A549 (cell line): ENCODE measurements around the gene PDXK. TPM values are rescaled to one million over a fixed set of nuclear protein-coding genes. Genes with fewer than 3 reads are reported as not detected.

Experiments
- ATAC-seq, 2 experiments: fragments of 200-7000 bp in 1 of 2; fragments of >200 bp in 1 of 2; cut with Nextera tagmentation in 1 of 2; cut with Tn5 transposase in 1 of 2; 3 replicates each; pipeline versions ENCODE4 v1.8.0 to v1.9.1; 2018 to 2020; ENCODE audit warnings: mild to moderate bottlenecking in 1 of 2, moderate library complexity in 1 of 2
- CTCF ChIA-PET: fragments of 300-600 bp; sonication (Branson Sonifier 250); formaldehyde crosslinking; extraction: SDS; loops from one replicate; lab custom pipeline; 2021; ENCODE audit warnings: antibody characterized with exemption, inconsistent platforms; lab: Yijun Ruan, JAX
- POLR2A ChIA-PET: fragments of 350-600 bp; formaldehyde crosslinking; extraction: SDS; loops from one replicate; lab custom pipeline; 2021; ENCODE audit warnings: antibody characterized with exemption, inconsistent platforms; lab: Yijun Ruan, JAX
- DNase-seq, 2 experiments: peaks; one replicate each; pipeline versions ENCODE4 v3.0.0 to v3.0.0-alpha.2; 2011 to 2016; ENCODE audit warnings: low read depth in 1 of 2, low spot score in 1 of 2
- FAIRE-seq: peaks from 2 replicates; lab custom pipeline; 2011; peaks lifted over from hg19 to GRCh38; lab: Jason Lieb, UNC
- H3K27ac ChIP-seq, 2 experiments: fragments of >200 bp; sonication (Bioruptor Twin); formaldehyde crosslinking; 3 replicates each; pipeline ENCODE4 v1.5.1; 2016 to 2017
- H3K4me1 ChIP-seq: fragments of >200 bp; sonication (Bioruptor Twin); formaldehyde crosslinking; 3 replicates; pipeline ENCODE4 v1.6.1; 2016
- H3K4me2 ChIP-seq: fragments of >200 bp; sonication (Bioruptor Twin); formaldehyde crosslinking; 3 replicates; pipeline ENCODE4 v1.6.1; 2016
- H3K4me3 ChIP-seq: fragments of >200 bp; sonication (Bioruptor Twin); formaldehyde crosslinking; 3 replicates; pipeline ENCODE4 v1.5.1; 2016
- H3K9me3 ChIP-seq: fragments of >200 bp; sonication (Bioruptor Twin); formaldehyde crosslinking; 3 replicates; pipeline ENCODE4 v1.6.1; 2016
- EHF ChIP-seq: fragments of 250-450 bp; sonication (Bioruptor Pico); IDR thresholded peaks from 2 replicates; pipeline ENCODE4 v1.5.0; 2020; ENCODE audit warnings: mild to moderate bottlenecking
- ELK1 ChIP-seq: fragments of 150-350 bp; IDR thresholded peaks from 2 replicates; pipeline ENCODE4 v1.6.1; 2014; ENCODE audit warnings: low read depth, mild to moderate bottlenecking, low read length
- FOSB ChIP-seq: fragments of 250-450 bp; sonication (Bioruptor Pico); IDR thresholded peaks from 2 replicates; pipeline ENCODE4 v1.5.0; 2020; ENCODE audit warnings: mild to moderate bottlenecking, moderate library complexity
- GATA3 ChIP-seq: IDR thresholded peaks from 2 replicates; pipeline ENCODE4 v1.6.1; 2012; ENCODE audit warnings: borderline replicate concordance
- HEYL ChIP-seq: fragments of 250-450 bp; sonication (Bioruptor Pico); IDR thresholded peaks from 2 replicates; pipeline ENCODE4 v1.8.0; 2021; ENCODE audit warnings: mild to moderate bottlenecking, moderate library complexity
- HOXB13 ChIP-seq: fragments of 250-450 bp; sonication (Bioruptor Pico); IDR thresholded peaks from 2 replicates; pipeline ENCODE4 v1.5.0; 2020; ENCODE audit warnings: low read depth, mild to moderate bottlenecking, moderate library complexity
- JUN ChIP-seq, 2 experiments: fragments of >200 bp; sonication (Bioruptor Twin); formaldehyde crosslinking; IDR thresholded peaks; 2 replicates in 1 of 2; 3 replicates in 1 of 2; pipeline ENCODE4 v1.6.1; 2016 to 2017
- KDM1A ChIP-seq: fragments of 200-600 bp; sonication (generic); IDR thresholded peaks from 2 replicates; pipeline ENCODE4 v1.6.1; 2016; ENCODE audit warnings: low read depth, mild to moderate bottlenecking
- KDM5A ChIP-seq: fragments of 200-600 bp; sonication (generic); IDR thresholded peaks from 2 replicates; pipeline ENCODE4 v1.6.1; 2016; ENCODE audit warnings: antibody characterized with exemption, mild to moderate bottlenecking
- MAZ ChIP-seq: fragments of 150-350 bp; IDR thresholded peaks from 2 replicates; pipeline ENCODE4 v1.6.1; 2014; ENCODE audit warnings: antibody characterized with exemption, low read depth, low read length, borderline replicate concordance
- MYC ChIP-seq: IDR thresholded peaks from 2 replicates; pipeline ENCODE4 v1.6.1; 2012; ENCODE audit warnings: mild to moderate bottlenecking, inconsistent platforms, low read length, improper control_type of control experiment, borderline replicate concordance
- NFE2L2 ChIP-seq: fragments of 150-350 bp; conservative IDR thresholded peaks from 2 replicates; pipeline ENCODE4 v1.6.1; 2014; ENCODE audit warnings: low read length
- PBX3 ChIP-seq: IDR thresholded peaks from 2 replicates; pipeline ENCODE4 v1.6.1; 2012
- PHF8 ChIP-seq: fragments of 200-600 bp; sonication (generic); IDR thresholded peaks from 2 replicates; pipeline ENCODE4 v1.6.1; 2016; ENCODE audit warnings: low read depth, mild to moderate bottlenecking, antibody characterized with exemption, moderate library complexity, borderline replicate concordance
- POLR2A ChIP-seq: IDR thresholded peaks from 2 replicates; pipeline ENCODE4 v1.6.1; 2012; ENCODE audit warnings: mild to moderate bottlenecking, low read length
- SMC3 ChIP-seq: fragments of >200 bp; sonication (Bioruptor Twin); formaldehyde crosslinking; IDR thresholded peaks from 3 replicates; pipeline ENCODE4 v1.6.1; 2018; ENCODE audit warnings: inconsistent platforms
- SREBF2 ChIP-seq: fragments of 450-650 bp; IDR thresholded peaks from 2 replicates; pipeline ENCODE4 v1.6.1; 2014; ENCODE audit warnings: mild to moderate bottlenecking, moderate library complexity
- ZSCAN20 ChIP-seq: fragments of 250-450 bp; sonication (Bioruptor Pico); IDR thresholded peaks from 2 replicates; pipeline ENCODE4 v1.8.0; 2022; ENCODE audit warnings: mild to moderate bottlenecking, moderate library complexity
- WGBS: methylation state at CpG from one replicate; pipeline ENCODE4 v1.1.6; 2017; ENCODE audit errors: missing lambda C conversion rate; 5-methylcytosine and 5-hydroxymethylcytosine counted together
- polyA plus RNA-seq, 4 experiments: library from polyadenylated mRNA; depleted of rRNA in 3 of 4; stranded (reverse); fragments of >200 nt; fragmentation: RNase III in 1 of 4; extraction: RNeasy Plus Mini Kit Qiagen cat#74134 plus additional on column Dnase treatment in 1 of 4; gene quantifications; 2 replicates in 3 of 4; 3 replicates in 1 of 4; pipeline ENCODE4 v1.2.3, GENCODE V29; 2011 to 2017
- TF ChIP-seq, protein P1 (sequence below): IDR thresholded peaks from 2 replicates; pipeline ENCODE4 v1.6.1; 2012
- TF ChIP-seq, protein P2 (sequence below): fragments of 250-450 bp; sonication (Bioruptor Pico); IDR thresholded peaks from 2 replicates; pipeline ENCODE4 v1.5.0; 2020; ENCODE audit warnings: low read depth, mild to moderate bottlenecking, moderate library complexity
- TF ChIP-seq, protein P3 (sequence below): fragments of >200 bp; sonication (Bioruptor Twin); formaldehyde crosslinking; IDR thresholded peaks from 3 replicates; pipeline ENCODE4 v1.6.1; 2016

PDXK gene
- polyA plus RNA-seq, 2 of the 4 experiments (the other 2 are of a cell fraction), result 220 to 292 TPM

GRCh38 chr21:43701936-43702784, 16.8 kb upstream of the PDXK start:
- no peaks in the 10 kb centered on the region for H3K9me3 ChIP-seq
- no peak overlapping the region for H3K4me2 ChIP-seq
- ATAC-seq (no peak), DNase-seq (no peak), FAIRE-seq (no peak)
- peak overlapping the region in 1 of 2 experiments; percentile 53; a peak in 3 of 6 replicates for H3K27ac ChIP-seq
- H3K4me1 ChIP-seq, result peaks cover 13% of the 10 kb centered on the region
- no peak overlapping the region for H3K4me3 ChIP-seq
- no peak for TF ChIP-seq JUN (IDR thresholded peaks at IDR 0.05)
- TF ChIP-seq SMC3, result no peak
- TF ChIP-seq ELK1, result no peak
- TF ChIP-seq ZSCAN20 (CRISPR knock-in tag), result no peak
- no peak for TF ChIP-seq MYC
- no peak for TF ChIP-seq MAZ
- TF ChIP-seq, protein P1, sequence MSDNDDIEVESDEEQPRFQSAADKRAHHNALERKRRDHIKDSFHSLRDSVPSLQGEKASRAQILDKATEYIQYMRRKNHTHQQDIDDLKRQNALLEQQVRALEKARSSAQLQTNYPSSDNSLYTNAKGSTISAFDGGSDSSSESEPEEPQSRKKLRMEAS, result no peak
- no peak for TF ChIP-seq EHF (CRISPR knock-in tag)
- TF ChIP-seq PHF8, result no peak
- TF ChIP-seq PBX3, result no peak
- TF ChIP-seq KDM1A, result no peak
- TF ChIP-seq, protein P2, sequence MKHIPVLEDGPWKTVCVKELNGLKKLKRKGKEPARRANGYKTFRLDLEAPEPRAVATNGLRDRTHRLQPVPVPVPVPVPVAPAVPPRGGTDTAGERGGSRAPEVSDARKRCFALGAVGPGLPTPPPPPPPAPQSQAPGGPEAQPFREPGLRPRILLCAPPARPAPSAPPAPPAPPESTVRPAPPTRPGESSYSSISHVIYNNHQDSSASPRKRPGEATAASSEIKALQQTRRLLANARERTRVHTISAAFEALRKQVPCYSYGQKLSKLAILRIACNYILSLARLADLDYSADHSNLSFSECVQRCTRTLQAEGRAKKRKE (CRISPR knock-in tag), result no peak
- no peak for TF ChIP-seq FOSB (CRISPR knock-in tag)
- no peak for TF ChIP-seq POLR2A
- TF ChIP-seq NFE2L2, result no peak
- POLR2A ChIA-PET, result no interaction called here
- 83% methylated on average over 20 of the region's 29 CpGs for WGBS
- CTCF ChIA-PET, result interaction anchor here (0.6 to 1.0 kb wide), 2 partner anchors 9 to 732 kb away, joined by 3 read pairs; no protein-coding TSS in a partner anchor

DNA sequence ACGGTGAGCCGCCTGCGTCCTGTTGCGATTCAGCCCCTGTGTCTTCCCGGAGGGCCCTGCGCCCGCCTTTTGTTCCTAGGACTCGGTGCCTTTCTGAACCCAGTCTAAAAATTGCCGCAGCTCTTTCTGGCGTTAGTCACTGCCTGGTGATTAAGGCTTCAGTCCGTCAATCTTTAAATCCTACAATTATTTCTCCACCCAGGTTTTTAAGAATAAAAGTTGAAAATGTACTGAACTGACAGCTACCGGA, 16.2 kb upstream of the PDXK start:
- CTCF ChIA-PET, result interaction anchor here (0.6 to 1.0 kb wide), 2 partner anchors 9 to 733 kb away, joined by 3 read pairs; no protein-coding TSS in a partner anchor

More for the DNA sequence above, 16.2 kb upstream of the PDXK start:
- ATAC-seq (no peak), FAIRE-seq (no peak)
- no peak overlapping the region for H3K4me2 ChIP-seq
- TF ChIP-seq HOXB13 (CRISPR knock-in tag) (no peak), GATA3 (no peak), HEYL (CRISPR knock-in tag) (no peak), KDM5A (no peak), KDM1A (no peak), SREBF2 (no peak), POLR2A (no peak), MAZ (no peak)
- TF ChIP-seq, protein P3, sequence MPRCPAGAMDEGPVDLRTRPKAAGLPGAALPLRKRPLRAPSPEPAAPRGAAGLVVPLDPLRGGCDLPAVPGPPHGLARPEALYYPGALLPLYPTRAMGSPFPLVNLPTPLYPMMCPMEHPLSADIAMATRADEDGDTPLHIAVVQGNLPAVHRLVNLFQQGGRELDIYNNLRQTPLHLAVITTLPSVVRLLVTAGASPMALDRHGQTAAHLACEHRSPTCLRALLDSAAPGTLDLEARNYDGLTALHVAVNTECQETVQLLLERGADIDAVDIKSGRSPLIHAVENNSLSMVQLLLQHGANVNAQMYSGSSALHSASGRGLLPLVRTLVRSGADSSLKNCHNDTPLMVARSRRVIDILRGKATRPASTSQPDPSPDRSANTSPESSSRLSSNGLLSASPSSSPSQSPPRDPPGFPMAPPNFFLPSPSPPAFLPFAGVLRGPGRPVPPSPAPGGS, result no peak
- TF ChIP-seq, all 56 proteins: peak for 0
- Histone ChIP-seq H3K9me3 (no peaks in the 10 kb centered on the region), H3K4me1 (peaks cover 9% of the 10 kb centered on the region; the same call in 2 of the 3 replicates), H3K4me3 (no peak overlapping the region), H3K27ac (peak overlapping the region in 1 of 2 experiments; percentile 53; a peak in 3 of 6 replicates)
- 87% methylated on average over 12 of the region's 12 CpGs for WGBS
- POLR2A ChIA-PET, result no interaction called here
- DNase-seq, result no peak
